Measurements from ENCODE around the gene ZNF618. TPM values are rescaled to one million over a fixed set of nuclear protein-coding genes. Genes with fewer than 3 reads are reported as not detected.

Gene ZNF618
- total RNA-seq, 4 donors from 2014 or later = 2.1 to 6.2 (median 4.1) TPM

DNA sequence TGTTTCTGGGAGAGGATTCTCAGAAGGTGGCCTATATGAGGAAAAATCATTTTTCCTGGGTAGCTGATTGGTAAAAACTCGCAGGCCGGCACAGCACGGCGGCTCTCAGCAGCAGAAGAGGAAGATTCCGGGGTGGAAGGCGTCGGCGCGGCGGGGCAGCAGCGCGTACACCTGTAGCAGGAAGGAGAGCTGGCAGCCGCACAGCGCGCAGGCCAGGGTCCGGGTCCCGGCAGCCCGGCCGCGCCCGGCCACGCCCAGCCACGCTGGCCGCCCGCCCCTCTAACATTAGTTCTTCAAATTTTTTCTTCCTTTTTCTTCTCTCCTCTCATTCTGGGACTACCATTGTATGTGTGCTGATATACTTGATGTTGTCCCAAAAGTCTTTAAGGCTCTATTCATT, 24.8 kb upstream of the ZNF618 start:
- ATAC-seq = no peak
- H3K9me3 ChIP-seq = peaks cover 0 to 23% (median 0%) of the 10 kb centered on the region in 3 donors
- H3K4me3 ChIP-seq = no peak overlapping the region
- H3K27me3 ChIP-seq = peaks cover 6% of the 10 kb centered on the region
- H3K36me3 ChIP-seq = no peaks in the 10 kb centered on the region
- no peak overlapping the region for H3K27ac ChIP-seq
- no peaks in the 10 kb centered on the region for H3K4me1 ChIP-seq
- TF ChIP-seq POLR2A (IDR thresholded peaks at IDR 0.05) = no peak
- no peak for TF ChIP-seq POLR2AphosphoS5 (IDR thresholded peaks at IDR 0.05)
- TF ChIP-seq CTCF (IDR thresholded peaks at IDR 0.05) = no peak
- TF ChIP-seq EP300 (IDR thresholded peaks at IDR 0.05) = no peak
- WGBS, 2 donors (ENCODE audit: low coverage in 1 of 2) = 69 to 75% methylated on average over 20 to 25 of the region's 25 CpGs

GRCh38 chr9:113851873-113852272, 24.2 kb upstream of the ZNF618 start:
- 78 to 100% methylated on average over 1 of the region's 1 CpG for WGBS, 2 donors (ENCODE audit: low coverage in 1 of 2)

GRCh38 chr9:113853333-113853732, 22.8 kb upstream of the ZNF618 start:
- Histone ChIP-seq H3K27ac (no peak overlapping the region), H3K4me3 (no peak overlapping the region), H3K27me3 (peaks cover 6% of the 10 kb centered on the region), H3K4me1 (no peaks in the 10 kb centered on the region), H3K36me3 (no peaks in the 10 kb centered on the region), H3K9me3 (peaks cover 0 to 22% (median 0%) of the 10 kb centered on the region in 3 donors)
- no peak for ATAC-seq
- WGBS, 2 donors (ENCODE audit: low coverage in 1 of 2) = 38 to 55% methylated on average over 2 of the region's 2 CpGs
- TF ChIP-seq CTCF (IDR thresholded peaks at IDR 0.05) (peak in 1 of 4 experiments; percentile 18), POLR2A (IDR thresholded peaks at IDR 0.05) (no peak)

More at GRCh38 chr9:113851873-113852272, 24.2 kb upstream of the ZNF618 start:
- Histone ChIP-seq H3K4me1 (no peaks in the 10 kb centered on the region), H3K36me3 (no peaks in the 10 kb centered on the region), H3K27me3 (peaks cover 6% of the 10 kb centered on the region), H3K27ac (no peak overlapping the region), H3K9me3 (peaks cover 0 to 22% (median 0%) of the 10 kb centered on the region in 3 donors), H3K4me3 (no peak overlapping the region)
- ATAC-seq = no peak
- TF ChIP-seq EP300 (IDR thresholded peaks at IDR 0.05) = no peak
- no peak for TF ChIP-seq CTCF (IDR thresholded peaks at IDR 0.05)
- TF ChIP-seq POLR2A (IDR thresholded peaks at IDR 0.05) = no peak
- TF ChIP-seq POLR2AphosphoS5 (IDR thresholded peaks at IDR 0.05) = no peak

DNA sequence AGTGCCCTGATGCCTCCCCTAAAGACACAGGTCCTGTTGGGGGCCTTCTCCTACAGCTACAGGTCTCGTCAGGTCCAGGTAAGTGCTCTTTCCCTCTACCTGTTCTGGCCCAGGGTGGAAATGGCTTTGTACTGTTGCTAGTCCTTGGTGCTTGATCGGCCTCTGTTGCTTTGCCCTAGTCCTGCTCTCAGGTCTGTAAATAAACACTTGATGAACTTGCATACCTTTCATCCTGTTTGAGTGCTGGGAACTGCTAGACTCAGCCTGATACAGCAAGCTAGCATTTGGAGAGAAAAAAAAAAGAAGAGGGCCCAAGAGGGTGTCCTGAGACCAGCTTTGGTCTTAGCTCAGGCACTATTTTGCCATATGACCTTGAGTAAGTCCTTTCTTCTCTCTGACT, 21.8 kb upstream of the ZNF618 start:
- Histone ChIP-seq H3K27ac (no peak overlapping the region), H3K36me3 (no peaks in the 10 kb centered on the region), H3K9me3 (peaks cover 0 to 22% (median 0%) of the 10 kb centered on the region in 3 donors), H3K27me3 (peaks cover 6% of the 10 kb centered on the region), H3K4me1 (no peaks in the 10 kb centered on the region), H3K4me3 (no peak overlapping the region)
- no peak for ATAC-seq
- 60% methylated on average over 1 of the region's 2 CpGs; no CpG with 5 or more reads in 1 of the 2 donors for WGBS, 2 donors (ENCODE audit: low coverage in 1 of 2)
- no peak for TF ChIP-seq POLR2A (IDR thresholded peaks at IDR 0.05)
- no peak for TF ChIP-seq EP300 (IDR thresholded peaks at IDR 0.05)
- TF ChIP-seq CTCF (IDR thresholded peaks at IDR 0.05) = no peak
- no peak for TF ChIP-seq POLR2AphosphoS5 (IDR thresholded peaks at IDR 0.05)

DNA sequence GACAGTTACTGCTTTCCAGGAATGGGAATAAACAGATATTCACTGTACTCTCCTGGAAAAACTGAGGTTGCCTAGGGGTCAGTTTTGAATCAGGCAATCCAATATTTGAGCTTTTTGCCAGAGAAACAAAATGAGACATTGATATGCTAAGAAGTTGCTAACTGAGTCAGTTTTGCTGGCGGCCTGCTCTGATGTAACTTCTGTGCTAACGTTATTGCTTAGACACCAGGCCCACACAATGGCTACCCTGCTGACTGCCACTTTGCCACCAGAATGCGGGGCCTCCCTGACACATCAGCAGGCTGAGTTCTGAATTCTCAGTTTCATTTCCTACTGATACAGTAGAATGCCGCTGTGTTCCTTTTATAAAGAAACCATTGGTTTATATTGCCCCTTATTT, 18.2 kb upstream of the ZNF618 start:
- Histone ChIP-seq H3K36me3 (no peaks in the 10 kb centered on the region), H3K27ac (no peak overlapping the region), H3K4me1 (no peaks in the 10 kb centered on the region), H3K27me3 (peaks cover 6% of the 10 kb centered on the region), H3K4me3 (no peak overlapping the region), H3K9me3 (peaks cover 0 to under 1% (median 0%) of the 10 kb centered on the region in 3 donors)
- ATAC-seq = no peak
- TF ChIP-seq POLR2AphosphoS5 (IDR thresholded peaks at IDR 0.05) (no peak), CTCF (IDR thresholded peaks at IDR 0.05) (no peak), EP300 (IDR thresholded peaks at IDR 0.05) (no peak), POLR2A (IDR thresholded peaks at IDR 0.05) (no peak)
- 55 to 63% methylated on average over 4 of the region's 4 CpGs for WGBS, 2 donors (ENCODE audit: low coverage in 1 of 2)
